Hematopoietic multipotent progenitor cell treated with erythropoietin and hydrocortisone succinate and interleukin-3 and kit ligand, for 6 days (in vitro differentiated cells): ENCODE results near the gene PNPLA2.

ENCODE experiments used
- DNase-seq: peaks from one replicate; pipeline ENCODE4 v3.0.0-alpha.2; 2015

PNPLA2 gene

GRCh38 chr11:862696-863022 lies 43.9 kb downstream of the PNPLA2 start:
- no peak for DNase-seq

- DNase-seq = no peak
These were observed 44.6 kb downstream of the PNPLA2 start for GRCh38 chr11:863023-863909.

GRCh38 chr11:863910-864827 lies 45.5 kb downstream of the PNPLA2 start:
- DNase-seq = no peak

GRCh38 chr11:864898-865297 lies 46.2 kb downstream of the PNPLA2 start:
- no peak for DNase-seq

GRCh38 chr11:865462-866430 lies 47.0 kb downstream of the PNPLA2 start:
- DNase-seq = no peak

- DNase-seq = no peak
These were observed 47.8 kb downstream of the PNPLA2 start for GRCh38 chr11:866481-866880.

GRCh38 chr11:867856-868358 lies 49.2 kb downstream of the PNPLA2 start:
- no peak for DNase-seq

GRCh38 chr11:868394-868793 lies 49.7 kb downstream of the PNPLA2 start:
- DNase-seq = no peak

- DNase-seq = no peak
These were observed 50.1 kb downstream of the PNPLA2 start for GRCh38 chr11:868802-869201.

GRCh38 chr11:869399-870126 lies 50.8 kb downstream of the PNPLA2 start:
- DNase-seq = no peak

GRCh38 chr11:870127-870413 lies 51.4 kb downstream of the PNPLA2 start:
- no peak for DNase-seq

- DNase-seq = no peak
These were observed 51.7 kb downstream of the PNPLA2 start for GRCh38 chr11:870418-870817.

GRCh38 chr11:871472-871871 lies 52.8 kb downstream of the PNPLA2 start:
- no peak for DNase-seq

- no peak for DNase-seq
These were observed 54.1 kb downstream of the PNPLA2 start for GRCh38 chr11:872799-873198.

- DNase-seq = no peak
These were observed 55.0 kb downstream of the PNPLA2 start for GRCh38 chr11:873706-874105.
